ENCODE data around the gene SLC9A5. TPM values are rescaled to one million over a fixed set of nuclear protein-coding genes. Genes with fewer than 3 reads are reported as not detected.

SLC9A5 gene
- polyA plus RNA-seq, 2 of the 4 experiments (the other 2 are of a cell fraction) = 0.83 to 2.5 TPM

DNA sequence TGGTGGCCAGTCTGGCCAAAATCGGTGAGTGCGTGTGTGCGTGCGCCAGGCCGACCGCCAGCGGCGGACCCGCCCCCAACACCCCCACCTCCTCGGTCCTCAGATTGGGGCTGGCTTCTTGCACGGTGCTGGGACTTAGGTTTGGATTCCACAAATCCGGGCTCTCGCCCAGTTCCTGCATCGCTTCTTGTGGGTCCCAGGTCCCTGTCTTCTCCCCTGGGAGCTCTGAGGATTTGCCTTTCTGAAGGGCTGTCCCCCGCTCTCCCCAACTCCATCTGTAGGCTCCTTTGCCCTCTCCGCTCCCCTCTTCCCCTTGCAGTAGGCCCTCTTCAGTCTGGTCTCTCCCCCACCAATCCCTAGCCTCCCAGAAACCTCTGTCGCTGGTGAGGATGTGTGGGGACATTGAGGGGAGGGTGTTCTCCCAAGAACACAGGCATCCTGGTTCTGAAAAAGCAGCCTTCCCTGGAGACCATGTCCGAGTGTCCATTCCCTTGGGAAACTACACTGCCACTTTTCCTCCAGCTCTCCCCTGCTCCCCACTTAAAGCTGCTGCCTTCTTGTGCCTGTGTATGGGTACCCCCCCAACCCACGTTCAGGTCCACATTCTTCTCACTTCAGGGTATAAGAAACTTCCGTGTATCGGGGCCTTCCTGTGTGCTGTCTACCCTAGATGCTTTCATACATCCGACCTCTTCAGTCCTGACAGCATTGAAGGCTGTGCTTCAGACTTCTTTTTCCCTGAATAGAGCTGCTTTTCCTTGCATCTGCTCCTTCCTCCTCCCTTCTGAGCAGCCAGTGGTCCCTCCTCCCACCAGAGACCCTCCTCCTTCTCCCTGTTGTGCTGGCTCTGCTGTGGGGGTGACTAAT, 632 bp downstream of the SLC9A5 start:
- Histone ChIP-seq H3K4me1 (peaks cover 31% of the 10 kb centered on the region), H3K27ac (peak overlapping the region; percentile 77 to 95), H3K4me3 (peak overlapping the region; percentile 74), H3K9me3 (no peaks in the 10 kb centered on the region), H3K4me2 (peak overlapping the region; percentile 97)
- ATAC-seq = no peak
- 58% methylated on average over 18 of the region's 22 CpGs for WGBS (ENCODE audit: missing lambda C conversion rate)
- ChIA-PET CTCF (interaction anchor here (0.7 to 9.7 kb wide), 13 partner anchors 11 to 218 kb away, joined by 3 to 138 read pairs (median 4); partner anchors contain the start of genes KCTD19, LRRC36 and TMEM208), POLR2A (interaction anchor here (0.5 to 3.3 kb wide), 2 partner anchors 23 to 68 kb away, joined by 5 to 30 read pairs; partner anchors contain the start of gene TMEM208)
- TF ChIP-seq, protein P1, sequence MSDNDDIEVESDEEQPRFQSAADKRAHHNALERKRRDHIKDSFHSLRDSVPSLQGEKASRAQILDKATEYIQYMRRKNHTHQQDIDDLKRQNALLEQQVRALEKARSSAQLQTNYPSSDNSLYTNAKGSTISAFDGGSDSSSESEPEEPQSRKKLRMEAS (IDR thresholded peaks at IDR 0.05) = no peak
- TF ChIP-seq NR3C1 (IDR thresholded peaks at IDR 0.05) (no peak), HDAC2 (IDR thresholded peaks at IDR 0.05) (no peak)
- DNase-seq (ENCODE audit: low read depth in 1 of 2, low spot score in 1 of 2) = no peak
- no peak for FAIRE-seq

DNA sequence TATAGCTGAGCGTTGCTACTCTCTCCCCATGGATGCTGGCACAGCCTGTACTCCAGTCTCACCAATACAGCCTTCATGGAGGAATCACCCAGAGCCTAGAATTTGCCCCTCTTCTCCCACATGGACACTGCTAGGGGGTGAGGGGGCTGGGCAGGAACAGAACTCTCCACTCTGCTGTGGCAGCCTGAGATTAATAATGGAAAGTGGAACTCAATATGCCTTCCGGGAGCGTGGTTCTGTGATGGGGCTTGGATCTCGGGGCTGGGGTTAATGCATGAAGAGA, 1.2 kb downstream of the SLC9A5 start:
- H3K27ac ChIP-seq = no peak overlapping the region
- TF ChIP-seq SREBF2 (IDR thresholded peaks at IDR 0.05) (no peak), KDM5A (IDR thresholded peaks at IDR 0.05) (no peak), RARB (CRISPR knock-in tag; IDR thresholded peaks at IDR 0.05) (no peak), MAZ (IDR thresholded peaks at IDR 0.05; ENCODE audit: borderline replicate concordance, low read depth, low read length) (no peak), NFE2L2 (conservative IDR thresholded peaks at IDR 0.05; ENCODE audit: low read length) (no peak), CBX2 (IDR thresholded peaks at IDR 0.05; ENCODE audit: borderline replicate concordance, low read depth) (no peak), NR3C1 (IDR thresholded peaks at IDR 0.05) (no peak), CBX8 (IDR thresholded peaks at IDR 0.05) (no peak), RAD21 (conservative IDR thresholded peaks at IDR 0.05 in 1 of 2, IDR thresholded peaks at IDR 0.05 in 1 of 2) (no peak)
- TF ChIP-seq, protein P2, sequence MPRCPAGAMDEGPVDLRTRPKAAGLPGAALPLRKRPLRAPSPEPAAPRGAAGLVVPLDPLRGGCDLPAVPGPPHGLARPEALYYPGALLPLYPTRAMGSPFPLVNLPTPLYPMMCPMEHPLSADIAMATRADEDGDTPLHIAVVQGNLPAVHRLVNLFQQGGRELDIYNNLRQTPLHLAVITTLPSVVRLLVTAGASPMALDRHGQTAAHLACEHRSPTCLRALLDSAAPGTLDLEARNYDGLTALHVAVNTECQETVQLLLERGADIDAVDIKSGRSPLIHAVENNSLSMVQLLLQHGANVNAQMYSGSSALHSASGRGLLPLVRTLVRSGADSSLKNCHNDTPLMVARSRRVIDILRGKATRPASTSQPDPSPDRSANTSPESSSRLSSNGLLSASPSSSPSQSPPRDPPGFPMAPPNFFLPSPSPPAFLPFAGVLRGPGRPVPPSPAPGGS (IDR thresholded peaks at IDR 0.05) = no peak
- TF ChIP-seq, protein P3, sequence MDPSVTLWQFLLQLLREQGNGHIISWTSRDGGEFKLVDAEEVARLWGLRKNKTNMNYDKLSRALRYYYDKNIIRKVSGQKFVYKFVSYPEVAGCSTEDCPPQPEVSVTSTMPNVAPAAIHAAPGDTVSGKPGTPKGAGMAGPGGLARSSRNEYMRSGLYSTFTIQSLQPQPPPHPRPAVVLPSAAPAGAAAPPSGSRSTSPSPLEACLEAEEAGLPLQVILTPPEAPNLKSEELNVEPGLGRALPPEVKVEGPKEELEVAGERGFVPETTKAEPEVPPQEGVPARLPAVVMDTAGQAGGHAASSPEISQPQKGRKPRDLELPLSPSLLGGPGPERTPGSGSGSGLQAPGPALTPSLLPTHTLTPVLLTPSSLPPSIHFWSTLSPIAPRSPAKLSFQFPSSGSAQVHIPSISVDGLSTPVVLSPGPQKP (IDR thresholded peaks at IDR 0.05; ENCODE audit: low read depth, low read length) = no peak
- TF ChIP-seq, protein P1 (IDR thresholded peaks at IDR 0.05) = no peak
- H3K4me3 ChIP-seq = no peak overlapping the region
- peaks cover 26% of the 10 kb centered on the region for H3K4me1 ChIP-seq
- ATAC-seq (no peak), FAIRE-seq (no peak), DNase-seq (ENCODE audit: low read depth in 1 of 2, low spot score in 1 of 2) (no peak)
- 88% methylated on average over 4 of the region's 4 CpGs for WGBS (ENCODE audit: missing lambda C conversion rate)
- H3K9me3 ChIP-seq = no peaks in the 10 kb centered on the region
- ChIA-PET CTCF (interaction anchor here (0.8 to 9.7 kb wide), 9 partner anchors 10 to 141 kb away, joined by 3 to 138 read pairs (median 6); partner anchors contain the start of genes KCTD19, LRRC36 and TMEM208), POLR2A (no interaction called here)
- H3K4me2 ChIP-seq = 0 out of 3 replicates have a peak overlapping the region, but pooled peaks have one; percentile 97

DNA sequence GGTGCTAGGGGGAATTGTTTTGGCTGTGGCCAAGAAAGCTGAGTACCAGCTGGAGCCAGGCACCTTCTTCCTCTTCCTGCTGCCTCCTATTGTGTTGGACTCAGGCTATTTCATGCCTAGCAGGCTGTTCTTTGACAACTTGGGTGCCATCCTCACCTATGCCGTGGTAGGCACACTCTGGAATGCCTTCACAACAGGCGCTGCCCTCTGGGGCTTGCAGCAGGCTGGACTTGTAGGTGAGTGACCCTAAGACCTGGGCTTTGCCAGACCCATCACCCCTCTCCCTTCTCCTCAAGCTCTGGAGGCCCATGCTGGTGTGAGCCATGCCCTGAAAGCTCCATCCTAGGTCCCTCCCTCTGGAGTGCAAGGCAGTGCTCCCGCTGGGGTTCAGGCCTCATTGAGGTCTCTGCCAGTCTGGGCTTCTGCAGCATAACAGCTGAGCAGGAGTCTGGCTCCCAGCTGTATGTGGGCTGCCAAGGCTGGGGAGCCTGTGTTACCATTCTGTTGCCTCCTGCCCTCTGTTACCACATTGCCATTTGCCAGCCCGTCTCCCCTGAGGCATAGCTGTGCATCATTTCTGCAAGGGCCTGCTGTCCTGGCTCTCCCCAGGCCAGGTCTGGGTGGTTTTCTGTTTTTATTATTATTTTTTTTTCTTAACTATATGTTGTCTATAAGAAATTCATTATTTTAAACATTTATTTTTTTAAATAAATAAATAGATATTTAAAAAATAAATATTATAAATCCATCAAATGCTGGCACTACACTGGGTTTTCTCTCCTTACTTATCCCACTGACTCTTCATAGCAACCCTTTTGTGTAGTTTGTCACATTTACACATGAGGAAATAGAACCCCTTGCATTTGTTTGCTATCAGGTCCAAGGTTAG, 4.1 kb downstream of the SLC9A5 start:
- FAIRE-seq = no peak
- Histone ChIP-seq H3K4me2 (no peak overlapping the region), H3K9me3 (no peaks in the 10 kb centered on the region), H3K4me3 (no peak overlapping the region), H3K4me1 (peaks cover 14% of the 10 kb centered on the region), H3K27ac (no peak overlapping the region)
- ChIA-PET CTCF (interaction anchor here (0.6 to 1.7 kb wide), 6 partner anchors 8 to 275 kb away, joined by 3 to 8 read pairs (median 3); no protein-coding TSS in a partner anchor), POLR2A (no interaction called here)
- DNase-seq (ENCODE audit: low read depth in 1 of 2, low spot score in 1 of 2) = no peak
- WGBS (ENCODE audit: missing lambda C conversion rate) = 96% methylated on average over 4 of the region's 4 CpGs
- TF ChIP-seq POLR2A (IDR thresholded peaks at IDR 0.05; ENCODE audit: low read length) (no peak), FOXS1 (CRISPR knock-in tag; IDR thresholded peaks at IDR 0.05) (no peak), CHD2 (IDR thresholded peaks at IDR 0.05; ENCODE audit: low read length, partially characterized antibody) (no peak), KDM1A (IDR thresholded peaks at IDR 0.05; ENCODE audit: low read depth) (no peak), KDM5A (IDR thresholded peaks at IDR 0.05) (no peak), RFX5 (IDR thresholded peaks at IDR 0.05) (no peak), HEYL (CRISPR knock-in tag; IDR thresholded peaks at IDR 0.05) (no peak), CHD4 (IDR thresholded peaks at IDR 0.05; ENCODE audit: borderline replicate concordance) (no peak), TP53 (CRISPR knock-in tag; IDR thresholded peaks at IDR 0.05) (no peak), MYC (IDR thresholded peaks at IDR 0.05; ENCODE audit: borderline replicate concordance, low read length) (no peak)
- TF ChIP-seq, protein P4, sequence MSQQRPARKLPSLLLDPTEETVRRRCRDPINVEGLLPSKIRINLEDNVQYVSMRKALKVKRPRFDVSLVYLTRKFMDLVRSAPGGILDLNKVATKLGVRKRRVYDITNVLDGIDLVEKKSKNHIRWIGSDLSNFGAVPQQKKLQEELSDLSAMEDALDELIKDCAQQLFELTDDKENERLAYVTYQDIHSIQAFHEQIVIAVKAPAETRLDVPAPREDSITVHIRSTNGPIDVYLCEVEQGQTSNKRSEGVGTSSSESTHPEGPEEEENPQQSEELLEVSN (IDR thresholded peaks at IDR 0.05; ENCODE audit: borderline replicate concordance, low read depth) = no peak
- TF ChIP-seq, protein P5, sequence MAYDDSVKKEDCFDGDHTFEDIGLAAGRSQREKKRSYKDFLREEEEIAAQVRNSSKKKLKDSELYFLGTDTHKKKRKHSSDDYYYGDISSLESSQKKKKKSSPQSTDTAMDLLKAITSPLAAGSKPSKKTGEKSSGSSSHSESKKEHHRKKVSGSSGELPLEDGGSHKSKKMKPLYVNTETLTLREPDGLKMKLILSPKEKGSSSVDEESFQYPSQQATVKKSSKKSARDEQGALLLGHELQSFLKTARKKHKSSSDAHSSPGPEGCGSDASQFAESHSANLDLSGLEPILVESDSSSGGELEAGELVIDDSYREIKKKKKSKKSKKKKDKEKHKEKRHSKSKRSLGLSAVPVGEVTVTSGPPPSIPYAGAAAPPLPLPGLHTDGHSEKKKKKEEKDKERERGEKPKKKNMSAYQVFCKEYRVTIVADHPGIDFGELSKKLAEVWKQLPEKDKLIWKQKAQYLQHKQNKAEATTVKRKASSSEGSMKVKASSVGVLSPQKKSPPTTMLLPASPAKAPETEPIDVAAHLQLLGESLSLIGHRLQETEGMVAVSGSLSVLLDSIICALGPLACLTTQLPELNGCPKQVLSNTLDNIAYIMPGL (CRISPR knock-in tag; IDR thresholded peaks at IDR 0.05; ENCODE audit: borderline replicate concordance) = no peak
- no peak for ATAC-seq
